Heart left ventricle (tissue), 13 donors: ENCODE results near the gene COL19A1.

Experiments
- POLR2A ChIP-seq, 2 donors: fragments of 450-650 bp; IDR thresholded peaks; one replicate each; pipeline ENCODE4 v1.6.1; 2017; ENCODE audit warnings: antibody characterized with exemption in 2 of 2, mild to moderate bottlenecking in 2 of 2, moderate library complexity in 2 of 2
- TF ChIP-seq, protein P1 (sequence below), 12 donors: fragments of 200-600 bp; sonication (generic) in 4 of 12; IDR thresholded peaks; one replicate each; pipeline versions ENCODE4 v1.5.0 to v1.8.0; 2018 to 2022; ENCODE audit warnings: antibody characterized with exemption in 12 of 12, mild to moderate bottlenecking in 5 of 12
- donor health status: ischemic (EF 13 %, LVEDD 7.1; RV severe dilation, severe dysfunction).
- donor health status: DM: no; HTN: yes; CAD: no.
- donor health status: DM: no; HTN: no; CAD: no.
- donor health status: ischemic (EF 25% LVEDD 6.9; RV normal size, moderate dysfunction).
- donor health status: ischemic (EF 25% LVEDD 5.7; RV mildly dilated, moderate dysfunction).
- donor health status: ischemic (EF 35%, LVEDD 5.7; RV mildly dilated, moderate dysfunction).
- donor health status: nonischemic (EF 11% LVEDD 7.7; RV severe dilation, severe dysfunction).
- donor health status: DM: yes; HTN: yes; CAD: no.
- donor health status: PGD.
- donor health status: ischemic (EF 29% LVEDD 5.4; RV normal size, mild dysfunction).
- donor health status: nonischemic (EF 23%, LVEDD 6.1; RV moderate dilation, normal function).

DNA sequence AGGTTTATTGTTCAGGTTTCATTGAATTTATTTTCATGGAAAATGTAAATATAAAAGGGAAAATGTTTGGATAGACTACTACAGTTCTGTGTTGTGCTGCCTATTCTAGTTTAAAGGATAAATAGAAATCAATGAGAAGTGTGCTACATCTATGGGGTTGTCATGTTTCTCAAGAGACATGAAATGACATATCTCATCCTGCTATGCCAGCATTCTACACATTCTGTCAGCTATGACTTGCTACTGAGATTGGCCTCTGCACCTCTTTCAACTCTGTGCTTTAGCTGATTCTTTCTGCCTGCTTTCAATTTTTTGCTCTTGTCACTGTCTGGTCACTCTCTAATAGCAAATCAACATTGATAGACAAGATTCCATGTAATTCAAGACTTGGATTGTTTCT lies 33.8 kb upstream of the COL19A1 start:
- TF ChIP-seq, protein P1, sequence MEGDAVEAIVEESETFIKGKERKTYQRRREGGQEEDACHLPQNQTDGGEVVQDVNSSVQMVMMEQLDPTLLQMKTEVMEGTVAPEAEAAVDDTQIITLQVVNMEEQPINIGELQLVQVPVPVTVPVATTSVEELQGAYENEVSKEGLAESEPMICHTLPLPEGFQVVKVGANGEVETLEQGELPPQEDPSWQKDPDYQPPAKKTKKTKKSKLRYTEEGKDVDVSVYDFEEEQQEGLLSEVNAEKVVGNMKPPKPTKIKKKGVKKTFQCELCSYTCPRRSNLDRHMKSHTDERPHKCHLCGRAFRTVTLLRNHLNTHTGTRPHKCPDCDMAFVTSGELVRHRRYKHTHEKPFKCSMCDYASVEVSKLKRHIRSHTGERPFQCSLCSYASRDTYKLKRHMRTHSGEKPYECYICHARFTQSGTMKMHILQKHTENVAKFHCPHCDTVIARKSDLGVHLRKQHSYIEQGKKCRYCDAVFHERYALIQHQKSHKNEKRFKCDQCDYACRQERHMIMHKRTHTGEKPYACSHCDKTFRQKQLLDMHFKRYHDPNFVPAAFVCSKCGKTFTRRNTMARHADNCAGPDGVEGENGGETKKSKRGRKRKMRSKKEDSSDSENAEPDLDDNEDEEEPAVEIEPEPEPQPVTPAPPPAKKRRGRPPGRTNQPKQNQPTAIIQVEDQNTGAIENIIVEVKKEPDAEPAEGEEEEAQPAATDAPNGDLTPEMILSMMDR (IDR thresholded peaks at IDR 0.05): no peak
- TF ChIP-seq POLR2A (IDR thresholded peaks at IDR 0.05): no peak
